Gastrocnemius medialis (tissue), 4 donors: ENCODE data around the gene PANK3.

Experiments used
- POLR2A ChIP-seq, 2 donors: fragments of 450-650 bp; IDR thresholded peaks; one replicate each; pipeline ENCODE4 v1.6.1; 2017; ENCODE audit warnings: antibody characterized with exemption in 2 of 2, mild to moderate bottlenecking in 2 of 2, moderate library complexity in 2 of 2
- TF ChIP-seq, protein P1 (sequence below), 5 experiments: fragments of 450-650 bp in 3 of 5; fragments of 200-600 bp in 2 of 5; sonication (generic) in 2 of 5; IDR thresholded peaks in 4 of 5; conservative IDR thresholded peaks in 1 of 5; 1 replicate in 4 of 5; 2 replicates in 1 of 5; pipeline ENCODE4 v1.5.1; 2016 to 2019; ENCODE audit warnings: antibody characterized with exemption in 5 of 5, mild to moderate bottlenecking in 3 of 5, moderate library complexity in 3 of 5

DNA sequence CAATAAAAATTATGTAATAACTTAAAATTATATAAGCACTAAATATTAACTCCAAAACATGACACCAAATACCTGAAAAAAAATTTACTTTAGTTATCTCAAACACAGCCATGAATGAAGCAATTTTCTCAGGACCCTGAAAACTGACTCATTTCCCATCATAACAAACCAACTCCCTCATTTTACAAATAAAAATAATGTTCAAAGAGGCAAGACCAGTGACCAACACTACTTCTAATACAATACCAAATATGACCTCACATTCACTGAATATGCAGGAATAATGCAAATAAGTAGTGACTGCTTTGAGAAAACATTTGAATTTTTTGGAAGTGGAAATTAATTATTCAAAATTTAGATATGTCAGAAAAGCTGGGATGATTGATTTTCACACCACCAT lies 28.5 kb downstream of the PANK3 start:
- TF ChIP-seq POLR2A (IDR thresholded peaks at IDR 0.05) = no peak
- TF ChIP-seq, protein P1, sequence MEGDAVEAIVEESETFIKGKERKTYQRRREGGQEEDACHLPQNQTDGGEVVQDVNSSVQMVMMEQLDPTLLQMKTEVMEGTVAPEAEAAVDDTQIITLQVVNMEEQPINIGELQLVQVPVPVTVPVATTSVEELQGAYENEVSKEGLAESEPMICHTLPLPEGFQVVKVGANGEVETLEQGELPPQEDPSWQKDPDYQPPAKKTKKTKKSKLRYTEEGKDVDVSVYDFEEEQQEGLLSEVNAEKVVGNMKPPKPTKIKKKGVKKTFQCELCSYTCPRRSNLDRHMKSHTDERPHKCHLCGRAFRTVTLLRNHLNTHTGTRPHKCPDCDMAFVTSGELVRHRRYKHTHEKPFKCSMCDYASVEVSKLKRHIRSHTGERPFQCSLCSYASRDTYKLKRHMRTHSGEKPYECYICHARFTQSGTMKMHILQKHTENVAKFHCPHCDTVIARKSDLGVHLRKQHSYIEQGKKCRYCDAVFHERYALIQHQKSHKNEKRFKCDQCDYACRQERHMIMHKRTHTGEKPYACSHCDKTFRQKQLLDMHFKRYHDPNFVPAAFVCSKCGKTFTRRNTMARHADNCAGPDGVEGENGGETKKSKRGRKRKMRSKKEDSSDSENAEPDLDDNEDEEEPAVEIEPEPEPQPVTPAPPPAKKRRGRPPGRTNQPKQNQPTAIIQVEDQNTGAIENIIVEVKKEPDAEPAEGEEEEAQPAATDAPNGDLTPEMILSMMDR (IDR thresholded peaks at IDR 0.05 in 4 of 5, conservative IDR thresholded peaks at IDR 0.05 in 1 of 5) = no peak
